ENCODE data around the gene EPB42.

DNA sequence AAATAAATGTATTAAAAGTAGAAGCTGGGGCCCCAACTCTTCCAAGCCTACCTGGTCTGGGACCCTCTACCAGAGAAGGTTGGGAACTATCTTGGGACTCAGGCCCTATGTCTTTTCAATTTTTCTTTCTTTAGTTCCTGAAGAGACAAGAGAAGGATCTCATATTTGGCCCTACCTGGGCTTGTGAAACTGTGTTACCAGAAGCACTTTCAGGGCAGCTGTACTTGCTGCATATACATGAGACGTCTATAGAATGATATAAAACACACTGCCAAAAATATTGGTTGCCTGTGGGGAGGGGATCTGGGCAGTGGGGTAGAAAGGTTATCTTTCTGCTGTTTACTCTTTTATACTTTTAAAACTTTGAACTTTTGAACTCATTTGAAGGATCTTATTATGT, 604 bp upstream of the EPB42 start:
- TF ChIP-seq CTCF (IDR thresholded peaks at IDR 0.05; ENCODE audit: borderline replicate concordance, extremely low read depth, low read length, poor library complexity, severe bottlenecking): no peak
- TF ChIP-seq EZH2 (IDR thresholded peaks at IDR 0.05; ENCODE audit: borderline replicate concordance, low read depth, low read length, severe bottlenecking): no peak

Measured in DND-41 (cell line).